HG03064 (cell line): ENCODE measurements around the gene HMGN1.
A peak's percentile ranks its signal among the peaks of the same experiment; 100 is the strongest.
"Not testable (repeated sequence)": the region's sequence is repeated elsewhere in the genome, so short reads cannot be mapped to it uniquely, and the experiment has no call there.

ENCODE experiments used
- ATAC-seq: cut with Tn5 transposase; IDR thresholded peaks from one replicate; pipeline ENCODE4 v1.9.1; 2021; ENCODE audit warnings: low read depth; ENCODE audit not compliant: unreplicated experiment

Gene HMGN1, protein sequence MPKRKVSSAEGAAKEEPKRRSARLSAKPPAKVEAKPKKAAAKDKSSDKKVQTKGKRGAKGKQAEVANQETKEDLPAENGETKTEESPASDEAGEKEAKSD

DNA sequence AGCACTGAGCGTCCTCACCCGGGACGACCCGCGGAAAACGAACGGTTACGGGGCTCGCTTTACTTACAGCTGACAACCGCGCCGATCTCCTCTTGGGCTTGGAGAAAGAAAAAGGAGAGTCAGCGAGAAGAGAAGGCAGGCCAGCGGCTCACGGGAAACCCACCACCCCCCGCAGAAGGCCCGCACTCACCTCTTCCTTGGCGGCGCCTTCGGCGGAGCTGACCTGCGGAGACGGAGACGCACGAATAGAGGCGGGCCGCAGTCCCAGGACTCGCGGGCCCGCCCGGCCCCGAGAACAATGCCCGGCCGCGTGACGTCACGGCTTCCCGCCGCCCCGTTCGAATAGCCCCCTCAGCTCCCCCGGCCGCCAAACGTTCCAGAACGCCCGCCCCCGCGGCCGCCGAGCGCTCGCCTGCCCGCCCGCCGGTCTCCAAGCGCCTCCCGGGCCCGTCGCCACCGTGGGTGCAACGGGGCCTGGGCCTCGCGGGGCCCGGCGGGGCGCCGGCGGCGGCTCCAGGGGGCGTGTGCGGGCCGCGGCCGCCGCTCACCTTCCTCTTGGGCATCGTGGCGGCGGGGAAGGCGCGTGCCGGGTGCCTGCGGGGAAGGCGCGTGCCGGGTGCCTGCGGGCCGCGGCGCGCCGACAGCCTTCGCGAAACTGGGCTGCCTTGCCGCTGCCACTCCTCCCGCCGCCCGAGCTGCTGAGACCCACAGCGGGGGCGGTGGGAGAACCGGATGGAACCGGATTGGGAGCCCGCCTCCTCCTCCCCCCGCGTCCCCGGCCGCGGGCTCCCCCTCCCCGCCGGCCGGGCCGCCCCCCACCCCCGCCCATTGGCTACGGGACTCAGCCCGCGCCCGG, at the start of gene HMGN1:
Gene HMGN1, minus strand, starts transcription at position 734 of the 856 bp plus-strand sequence. Its CDS starts 171 bp downstream, at position 563.
- ATAC-seq = peak; percentile 45

DNA sequence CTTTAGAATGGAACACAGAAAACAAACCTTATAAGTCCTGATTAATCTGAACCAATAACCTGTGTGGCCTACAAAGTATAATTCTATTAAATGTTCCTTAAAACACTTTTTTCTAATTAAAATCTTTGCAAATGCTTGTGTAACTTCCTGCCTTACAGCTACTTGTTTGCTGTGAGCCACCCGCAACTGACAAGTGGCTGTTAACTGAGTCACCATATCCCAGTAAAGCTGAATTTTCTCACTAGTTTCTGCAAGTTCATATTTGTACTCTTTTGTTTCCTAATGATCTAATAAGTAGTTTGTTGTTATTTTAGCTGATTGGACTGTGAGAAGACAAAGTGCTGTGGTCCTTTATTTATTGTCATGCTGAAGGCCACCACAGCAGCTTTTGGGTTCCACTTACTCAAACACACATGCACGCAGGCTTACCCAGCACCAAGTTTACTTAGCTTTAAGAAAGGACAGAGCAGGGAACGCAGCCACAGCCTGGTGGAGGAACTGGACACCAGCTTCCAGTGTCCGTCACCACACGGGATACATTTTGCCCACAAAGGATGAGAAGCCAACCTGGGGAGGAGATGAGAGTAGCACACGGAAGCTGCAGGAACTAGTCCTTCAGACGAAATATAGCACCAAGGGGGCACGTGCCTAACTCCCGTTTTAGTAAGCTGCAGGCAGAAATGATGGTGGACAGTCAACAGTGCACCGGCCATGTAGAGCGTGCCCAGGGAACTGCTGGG, 48.9 kb upstream of the HMGN1 start:
- no peak for ATAC-seq

DNA sequence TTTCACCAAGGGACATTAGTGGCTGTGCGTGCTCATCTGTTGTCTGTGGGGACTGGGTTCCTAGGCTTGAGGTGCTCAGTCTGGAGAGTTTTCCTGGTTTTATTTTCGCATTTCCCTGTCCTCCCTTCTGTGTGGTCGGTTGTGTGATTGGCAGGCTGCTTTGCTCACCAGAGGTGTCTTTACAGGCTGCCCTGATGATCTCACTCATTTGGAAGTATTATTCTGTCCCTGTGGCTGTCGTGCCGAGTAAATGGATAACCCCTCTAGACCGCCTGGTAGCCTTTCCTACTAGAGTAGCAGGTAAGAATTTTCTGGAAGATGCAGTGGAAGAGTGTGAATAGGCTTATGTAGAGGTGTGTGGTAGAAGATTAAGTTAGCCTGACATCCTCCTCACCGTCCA, 44.1 kb upstream of the HMGN1 start:
- ATAC-seq = no peak

DNA sequence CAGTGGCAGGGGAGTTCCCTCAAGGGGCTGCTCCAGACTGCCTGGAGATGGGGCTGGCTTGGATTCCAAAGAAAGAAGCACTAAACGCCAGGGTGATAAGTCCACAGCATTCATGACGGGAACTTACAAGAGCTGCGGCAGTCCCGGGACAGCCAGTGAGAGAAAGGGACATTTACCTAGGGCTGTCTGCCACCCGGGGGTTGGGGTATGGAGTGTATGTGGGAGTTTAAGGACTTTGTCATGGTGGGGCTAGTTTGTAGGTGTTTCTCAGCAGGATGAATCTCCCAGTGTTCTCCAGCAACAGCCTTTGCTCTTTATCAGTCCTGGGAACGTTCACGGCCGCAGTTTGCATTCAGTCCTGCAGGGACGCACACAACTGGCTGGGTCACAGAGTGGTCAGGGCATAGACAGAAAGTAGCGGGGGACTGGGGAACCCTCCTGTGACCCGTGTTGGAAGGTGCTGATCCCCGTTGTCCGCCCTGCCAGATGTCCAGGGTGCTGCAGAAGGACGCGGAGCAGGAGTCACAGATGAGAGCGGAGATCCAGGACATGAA, 41.4 kb upstream of the HMGN1 start:
- no peak for ATAC-seq

DNA sequence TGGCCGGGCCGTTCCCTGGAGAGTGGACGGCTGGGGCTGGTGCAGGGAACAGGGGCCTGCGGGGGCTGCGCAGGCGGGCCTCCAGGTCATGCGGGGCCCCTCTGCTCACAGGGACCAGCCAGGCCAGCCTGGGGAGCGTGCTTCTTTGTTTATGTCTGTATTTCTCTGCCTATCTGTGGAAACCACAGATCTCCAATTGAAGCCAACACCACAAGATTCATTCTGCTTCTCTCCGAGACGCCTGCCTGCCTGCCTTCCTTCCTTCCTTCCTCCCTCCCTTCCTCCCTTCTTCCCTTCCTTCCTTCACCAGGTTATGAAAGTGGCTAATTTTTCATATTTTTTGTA, 39.9 kb upstream of the HMGN1 start:
- ATAC-seq = no peak

DNA sequence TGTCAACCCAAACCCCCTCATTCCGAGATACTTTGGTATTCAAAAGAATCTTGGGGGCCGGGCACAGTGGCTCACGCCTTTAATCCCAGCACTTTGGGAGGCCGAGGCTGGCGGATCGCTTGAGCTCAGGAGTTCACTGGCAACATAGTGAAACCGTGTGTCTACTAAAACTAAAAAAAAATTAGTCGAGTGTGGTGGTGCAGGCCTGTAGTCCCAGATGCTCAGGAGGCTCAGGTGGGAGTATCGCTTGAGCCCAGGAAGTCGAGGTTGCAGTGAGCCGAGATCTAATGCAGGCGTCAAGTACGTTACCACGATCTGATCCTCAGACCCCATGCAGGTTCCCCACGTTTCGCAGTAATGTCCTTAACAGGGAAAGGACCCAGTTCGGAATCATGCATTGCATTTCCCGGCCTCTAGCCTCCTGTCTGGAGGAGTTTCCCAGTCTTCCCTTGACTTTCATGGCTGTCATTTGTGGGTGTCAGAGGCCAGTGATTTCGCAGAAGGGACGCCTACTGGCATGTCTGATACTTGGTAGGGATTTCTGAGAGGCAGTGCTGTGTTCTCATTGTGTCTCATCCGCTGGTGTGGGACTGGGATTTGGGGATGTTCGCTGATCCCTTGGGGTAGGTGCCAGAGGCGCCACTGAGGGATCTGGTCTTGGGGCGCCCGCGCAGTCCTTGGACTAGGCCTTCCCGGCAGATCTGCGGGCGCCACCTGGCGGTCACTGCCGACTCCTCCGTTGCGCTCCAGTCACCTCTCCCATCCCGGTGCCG, 39.3 kb upstream of the HMGN1 start:
- peak; percentile 71 for ATAC-seq

DNA sequence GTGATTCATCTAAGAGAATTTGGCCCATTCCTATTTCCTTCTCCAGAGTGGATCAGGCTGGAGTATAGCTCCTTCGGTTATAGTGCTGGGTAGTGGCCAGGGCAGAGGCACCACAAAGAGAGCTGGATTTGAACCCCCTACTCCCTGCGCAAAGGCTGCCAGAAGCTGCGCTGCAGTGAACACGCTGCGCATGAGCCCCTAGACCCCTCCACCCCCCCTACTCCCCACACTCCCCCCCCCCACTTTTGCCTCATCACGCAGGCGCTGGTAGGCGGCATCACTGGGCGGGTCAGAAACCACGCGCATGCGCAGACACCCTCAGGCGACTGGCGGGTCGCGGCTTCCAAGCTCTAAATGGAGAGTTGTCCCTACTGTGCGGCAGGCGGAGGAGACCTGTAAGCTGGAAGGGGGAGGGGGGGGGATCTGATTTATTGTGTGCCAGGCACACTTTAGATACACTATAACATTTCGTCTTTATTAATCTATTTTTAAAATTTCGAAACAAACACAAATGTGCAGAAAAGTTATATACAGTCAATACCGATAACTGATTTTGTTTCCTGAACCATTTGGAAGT, 38.7 kb upstream of the HMGN1 start:
- ATAC-seq = no peak

DNA sequence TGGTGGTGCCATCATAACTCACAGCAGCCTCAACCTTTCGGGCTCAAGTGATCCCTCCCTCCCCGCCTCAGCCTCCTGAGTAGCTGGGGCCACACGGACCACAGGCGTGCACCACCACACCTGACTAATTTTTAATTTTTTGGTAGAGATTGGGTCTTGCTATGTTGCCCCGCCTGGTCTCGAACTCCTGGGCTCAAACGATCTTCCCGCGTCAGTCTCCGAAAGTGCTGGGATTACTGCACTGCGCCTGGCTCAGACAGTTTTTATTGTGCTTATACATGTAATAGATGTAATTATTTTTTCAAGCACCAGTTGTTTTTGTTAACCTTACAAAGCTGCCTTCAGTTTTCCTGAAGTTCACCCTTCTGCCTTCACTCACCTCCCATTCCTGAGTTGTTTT, 38.0 kb upstream of the HMGN1 start:
- no peak for ATAC-seq

DNA sequence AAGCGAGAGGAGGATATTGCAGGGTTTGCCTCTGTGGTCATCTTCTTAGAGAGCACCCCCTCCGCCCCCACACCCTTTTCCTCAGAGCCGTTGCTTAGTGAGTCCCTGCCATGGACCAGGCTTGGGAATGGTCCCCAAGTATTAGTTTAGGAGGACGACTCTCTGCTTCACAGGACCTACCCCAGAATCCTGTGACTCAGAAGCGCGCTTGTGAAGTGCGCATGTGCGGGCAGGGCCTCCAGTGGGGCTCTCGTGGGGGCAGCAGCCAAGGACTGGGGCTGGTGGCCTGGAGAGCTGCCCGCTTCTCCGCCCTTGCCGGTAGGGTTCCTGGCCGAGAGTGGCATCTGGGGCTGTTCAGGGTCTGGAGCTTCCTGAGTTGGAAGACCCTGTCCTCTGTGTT, 37.3 kb upstream of the HMGN1 start:
- no peak for ATAC-seq

DNA sequence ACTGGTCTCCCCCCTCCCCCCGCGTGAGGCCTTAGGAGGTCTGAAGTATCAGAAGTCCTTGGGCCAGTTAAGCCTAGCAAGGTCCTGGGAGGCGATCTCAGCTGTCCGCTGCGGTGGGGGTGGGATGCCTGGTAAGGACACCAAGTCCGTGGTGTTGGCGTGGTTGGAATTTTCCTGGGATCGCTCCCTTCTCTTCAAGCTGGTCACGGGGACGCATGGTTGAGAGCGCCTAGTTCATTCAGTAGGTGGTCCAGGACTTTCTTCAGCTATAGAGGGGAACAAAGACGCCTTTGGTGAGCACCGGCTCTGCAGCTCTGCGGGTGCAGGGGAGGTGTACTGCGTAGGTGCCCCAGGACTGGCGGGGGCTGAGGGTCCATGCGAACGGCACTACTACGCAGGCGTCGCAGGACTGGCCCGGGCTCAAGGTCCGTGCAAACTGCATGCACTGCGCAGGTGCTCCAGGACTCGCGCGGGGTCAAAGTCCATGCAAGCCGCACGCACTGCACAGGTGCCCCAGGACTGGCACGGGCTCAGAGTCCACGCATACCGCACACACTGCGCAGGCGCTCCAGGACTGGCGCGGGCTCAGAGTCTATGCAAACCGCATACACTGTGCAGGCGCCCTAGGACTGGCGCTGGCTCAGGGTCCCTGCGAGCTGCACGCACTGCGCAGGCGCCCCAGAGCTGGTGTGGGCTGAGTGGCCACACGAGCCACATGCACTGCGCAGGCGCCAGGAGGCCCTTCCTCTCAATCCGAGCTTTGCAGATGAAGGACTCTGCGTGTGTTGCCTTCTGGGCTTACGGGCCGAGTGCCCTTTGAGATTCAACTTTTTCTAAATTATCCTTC, 36.6 kb upstream of the HMGN1 start:
- ATAC-seq = no peak

DNA sequence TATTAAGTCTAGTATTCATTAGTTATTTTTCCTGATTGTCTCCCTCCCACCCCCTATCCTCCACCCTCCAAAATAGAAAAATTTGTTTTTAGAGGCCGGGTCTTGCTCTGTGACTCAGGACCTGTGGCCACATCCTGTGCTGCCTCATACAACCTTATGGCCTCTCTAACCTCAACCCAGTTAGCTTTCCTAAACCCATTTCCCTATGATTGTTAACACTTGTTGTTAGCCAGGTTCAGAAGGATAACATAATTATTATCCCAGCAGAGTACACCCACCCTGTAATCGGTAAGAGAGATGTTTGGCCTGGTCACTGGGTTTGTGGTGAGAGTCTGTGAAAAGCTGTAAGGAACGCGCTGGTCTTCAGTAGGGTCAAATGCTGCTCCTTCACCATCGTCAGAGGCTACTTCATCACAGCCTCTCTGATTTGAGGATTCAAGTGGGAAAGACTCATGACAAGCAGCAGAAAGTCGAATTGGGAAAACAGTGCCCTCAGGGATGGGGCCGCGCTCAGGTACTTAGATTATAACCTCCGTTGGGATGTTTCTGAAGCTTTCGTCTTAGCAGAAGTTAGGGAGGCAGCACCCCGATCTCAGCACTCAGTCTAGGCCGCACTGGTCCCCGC, 35.9 kb upstream of the HMGN1 start:
- ATAC-seq = no peak

DNA sequence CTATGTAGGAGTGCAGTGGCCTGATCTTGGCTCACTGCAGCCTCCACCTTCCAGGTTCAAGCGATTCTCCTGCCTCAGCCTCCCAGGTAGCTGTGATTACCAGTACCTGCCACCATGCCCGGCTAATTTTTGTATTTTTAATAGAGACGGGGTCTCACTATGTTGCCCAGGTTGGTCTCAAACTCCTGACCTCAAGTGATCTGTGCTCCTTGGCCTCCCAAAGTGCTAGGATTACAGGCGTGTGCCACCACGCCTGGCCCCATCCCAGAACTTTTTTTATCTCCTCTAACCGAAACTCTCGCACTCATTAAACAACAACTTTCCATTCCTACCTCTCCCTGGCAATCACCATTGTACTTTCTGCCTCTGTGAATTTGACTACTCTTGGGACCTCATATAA, 33.2 kb upstream of the HMGN1 start:
- not testable (repeated sequence) for ATAC-seq

DNA sequence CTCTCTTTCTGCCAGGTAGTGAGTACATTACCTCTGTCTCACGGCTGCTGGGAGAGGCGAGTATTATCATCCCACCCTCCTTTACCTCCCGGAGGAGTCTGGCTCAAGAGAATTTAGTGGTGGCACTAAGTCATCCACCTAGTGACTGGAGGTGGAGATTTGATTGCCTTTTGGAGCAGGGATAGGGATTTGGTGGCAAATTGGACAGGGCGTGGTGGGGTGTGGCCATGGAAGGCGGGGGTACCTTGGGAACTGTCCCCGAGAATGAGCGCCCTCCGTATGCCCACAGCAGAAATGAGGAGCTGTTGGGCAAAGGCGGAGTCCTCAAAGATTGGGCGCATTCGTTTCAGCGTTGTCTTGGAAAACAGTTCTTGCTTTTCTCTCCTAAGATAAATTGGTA, 32.1 kb upstream of the HMGN1 start:
- ATAC-seq = no peak

DNA sequence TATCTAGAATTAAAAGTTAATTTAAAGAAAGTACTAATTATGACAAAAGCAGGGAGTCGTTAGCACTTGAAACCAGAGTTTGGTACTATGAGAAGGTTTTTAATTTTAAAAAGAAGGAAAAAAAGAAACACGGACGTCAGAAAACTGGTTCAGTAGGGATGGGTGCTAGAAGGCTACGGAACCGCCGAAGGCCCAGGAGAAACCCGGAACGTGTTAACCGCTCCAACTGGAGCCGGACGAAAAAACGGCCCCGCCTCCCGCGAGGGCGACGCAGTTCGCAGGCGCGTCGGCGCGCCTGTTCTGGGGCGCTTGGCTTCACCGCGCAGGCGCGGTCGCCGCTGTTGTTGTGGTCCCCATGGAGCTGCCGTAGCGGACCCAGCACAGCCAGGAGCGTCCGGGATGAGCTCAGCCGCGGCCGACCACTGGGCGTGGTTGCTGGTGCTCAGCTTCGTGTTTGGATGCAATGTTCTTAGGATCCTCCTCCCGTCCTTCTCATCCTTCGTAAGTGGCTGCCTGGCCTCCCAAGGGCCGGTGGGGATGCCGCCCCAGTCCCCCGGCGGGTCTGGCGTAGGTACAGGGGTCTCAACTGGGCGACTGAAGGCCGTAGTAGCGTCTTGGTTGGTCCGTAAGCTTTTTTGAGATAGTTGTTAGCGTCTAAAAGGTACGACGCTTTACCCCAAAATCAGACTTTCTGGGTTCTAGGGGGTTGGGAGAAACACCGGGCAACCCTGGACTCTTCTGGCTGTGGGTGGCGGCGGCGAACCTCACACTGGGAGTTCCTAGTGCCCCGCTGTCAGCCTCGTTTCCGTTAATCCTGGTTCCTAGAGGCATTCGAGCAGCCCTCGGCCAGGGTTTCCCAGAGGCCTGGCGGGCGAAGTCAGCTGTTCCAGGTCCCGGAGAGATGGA, 31.4 kb upstream of the HMGN1 start:
- ATAC-seq = peak; percentile 94

DNA sequence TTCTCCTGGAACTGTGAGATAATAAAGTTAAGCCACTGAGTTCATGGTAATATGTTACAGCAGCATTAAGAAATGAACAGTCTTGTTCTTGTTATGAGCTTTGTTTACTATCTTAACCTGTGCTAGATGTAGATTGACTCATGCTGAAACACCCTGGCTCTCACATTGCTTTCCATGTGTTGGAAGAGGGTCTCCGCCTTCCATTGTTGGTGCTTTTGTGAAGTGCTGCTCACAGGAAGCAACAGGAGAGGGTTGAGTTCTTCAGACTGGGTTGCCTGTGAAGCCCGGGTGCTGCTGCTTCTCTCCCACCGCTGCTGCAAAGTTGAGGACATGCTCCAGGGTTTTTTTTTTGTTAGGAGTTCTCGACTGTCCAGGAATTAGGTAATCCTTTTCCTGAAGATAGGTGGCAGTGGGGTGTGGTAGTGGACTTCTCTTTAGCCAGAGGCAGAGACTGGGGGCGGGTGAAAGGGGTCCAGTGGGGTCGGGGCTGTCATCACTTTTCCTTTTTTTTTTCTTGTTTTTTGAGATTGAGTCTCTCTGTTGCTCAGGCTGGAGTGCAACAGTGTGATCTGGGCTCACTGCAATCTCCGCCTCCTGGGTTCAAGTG, 28.7 kb upstream of the HMGN1 start:
- ATAC-seq = no peak

DNA sequence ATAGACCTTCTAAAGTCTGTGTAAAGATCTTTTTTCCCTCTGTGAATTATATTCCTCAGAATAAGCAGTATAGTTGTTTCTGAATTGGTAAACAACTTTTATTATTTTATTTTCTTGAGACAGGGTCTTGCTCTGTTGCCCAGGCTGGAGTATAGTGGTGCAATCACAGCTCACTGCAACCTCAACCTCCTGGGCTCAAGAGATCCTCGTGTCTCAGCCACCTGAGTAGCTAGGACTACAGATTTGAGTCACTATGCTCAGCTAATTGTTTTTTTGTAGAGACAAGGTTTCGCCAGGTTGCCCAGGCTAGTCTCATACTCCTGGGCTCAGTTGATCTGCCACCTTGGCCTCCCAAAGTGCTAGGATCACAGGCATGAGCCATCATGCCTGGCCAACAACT, 26.6 kb upstream of the HMGN1 start:
- no peak for ATAC-seq

DNA sequence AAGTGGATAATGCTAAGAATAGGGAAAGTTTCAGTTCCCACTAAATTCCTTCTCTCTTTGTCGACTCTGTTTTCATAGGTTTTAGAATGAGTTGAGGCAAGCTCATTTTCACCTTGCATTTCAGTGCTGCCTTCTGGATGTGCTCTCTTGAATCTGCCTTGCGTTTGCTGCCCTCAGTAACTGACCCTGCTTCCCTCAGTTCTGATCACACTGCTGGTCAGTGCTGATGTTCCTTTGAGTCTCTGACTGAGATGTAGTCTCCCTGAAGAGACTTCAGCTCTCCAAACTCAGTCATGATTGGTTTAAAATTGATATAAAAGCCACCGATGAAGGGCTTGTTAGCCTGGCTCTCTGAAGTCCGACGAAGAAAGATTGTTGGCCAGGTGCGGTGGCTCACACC, 25.2 kb upstream of the HMGN1 start:
- no peak for ATAC-seq

DNA sequence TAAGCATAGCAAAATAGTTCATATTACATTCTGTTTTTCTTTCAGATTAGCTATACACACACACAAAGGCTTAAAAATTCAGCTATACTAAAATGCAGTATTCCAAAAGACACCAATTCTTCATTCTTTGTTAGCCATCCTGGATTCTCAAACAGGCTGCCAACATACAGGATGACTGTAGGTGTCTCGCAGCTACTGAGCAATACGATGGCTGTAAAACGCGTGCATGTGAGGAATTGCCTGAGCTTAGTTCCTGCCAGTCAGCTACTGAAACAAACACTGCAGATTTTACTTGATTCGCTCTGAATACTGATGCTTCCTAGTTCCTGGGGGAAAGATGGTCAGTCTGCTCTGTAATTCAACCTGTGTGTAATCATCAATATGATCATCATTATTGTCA, 24.7 kb upstream of the HMGN1 start:
- ATAC-seq = no peak
